Vagina (tissue), 2 donors: Measurements from ENCODE around the gene PAFAH1B2.
"Not testable (repeated sequence)": the region's sequence is repeated elsewhere in the genome, so short reads cannot be mapped to it uniquely, and the experiment has no call there.

ENCODE experiments used
- POLR2AphosphoS5 ChIP-seq, 2 donors: sonication (generic); formaldehyde crosslinking; IDR thresholded peaks; one replicate each; pipeline ENCODE4 v1.9.0; 2017; ENCODE audit warnings: antibody characterized with exemption in 2 of 2, mild to moderate bottlenecking in 2 of 2, low read depth in 1 of 2; ENCODE audit not compliant: insufficient read depth in 1 of 2
- TF ChIP-seq, protein P1 (sequence below), 3 experiments: fragments of 450-650 bp in 2 of 3; fragments of 200-600 bp in 1 of 3; sonication (generic) in 1 of 3; IDR thresholded peaks; one replicate each; pipeline ENCODE4 v1.5.1; 2017 to 2019; ENCODE audit warnings: antibody characterized with exemption in 3 of 3, mild to moderate bottlenecking in 2 of 3, moderate library complexity in 2 of 3

DNA sequence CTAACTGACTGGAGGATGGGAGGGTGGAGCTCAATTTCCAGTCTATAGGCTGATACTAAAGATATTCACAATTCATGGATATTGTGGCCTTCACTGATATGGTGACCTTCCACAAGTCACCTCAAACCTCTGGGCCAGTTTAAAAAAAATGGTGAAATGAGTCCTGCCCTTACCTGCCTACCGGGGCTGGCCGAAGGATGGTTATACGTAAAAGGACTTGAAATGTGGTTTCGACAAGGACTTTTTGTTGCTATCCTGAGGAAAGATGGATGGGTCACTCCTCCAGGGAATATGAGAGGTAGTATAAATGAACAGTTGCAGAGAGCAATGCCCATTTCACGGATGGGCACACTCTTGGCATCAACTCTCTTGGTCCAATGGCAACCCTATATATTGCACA is 63.4 kb downstream of the PAFAH1B2 start:
- TF ChIP-seq, protein P1, sequence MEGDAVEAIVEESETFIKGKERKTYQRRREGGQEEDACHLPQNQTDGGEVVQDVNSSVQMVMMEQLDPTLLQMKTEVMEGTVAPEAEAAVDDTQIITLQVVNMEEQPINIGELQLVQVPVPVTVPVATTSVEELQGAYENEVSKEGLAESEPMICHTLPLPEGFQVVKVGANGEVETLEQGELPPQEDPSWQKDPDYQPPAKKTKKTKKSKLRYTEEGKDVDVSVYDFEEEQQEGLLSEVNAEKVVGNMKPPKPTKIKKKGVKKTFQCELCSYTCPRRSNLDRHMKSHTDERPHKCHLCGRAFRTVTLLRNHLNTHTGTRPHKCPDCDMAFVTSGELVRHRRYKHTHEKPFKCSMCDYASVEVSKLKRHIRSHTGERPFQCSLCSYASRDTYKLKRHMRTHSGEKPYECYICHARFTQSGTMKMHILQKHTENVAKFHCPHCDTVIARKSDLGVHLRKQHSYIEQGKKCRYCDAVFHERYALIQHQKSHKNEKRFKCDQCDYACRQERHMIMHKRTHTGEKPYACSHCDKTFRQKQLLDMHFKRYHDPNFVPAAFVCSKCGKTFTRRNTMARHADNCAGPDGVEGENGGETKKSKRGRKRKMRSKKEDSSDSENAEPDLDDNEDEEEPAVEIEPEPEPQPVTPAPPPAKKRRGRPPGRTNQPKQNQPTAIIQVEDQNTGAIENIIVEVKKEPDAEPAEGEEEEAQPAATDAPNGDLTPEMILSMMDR (IDR thresholded peaks at IDR 0.05): not testable (repeated sequence)
- TF ChIP-seq POLR2AphosphoS5 (IDR thresholded peaks at IDR 0.05; ENCODE audit: insufficient read depth in 1 of 2, low read depth in 1 of 2): not testable (repeated sequence)
